IPS-NIHi11 (cell line): ENCODE data around the gene TIMM21.
A peak's percentile ranks its signal among the peaks of the same experiment; 100 is the strongest.

Experiments used
- DNase-seq: peaks from one replicate; pipeline ENCODE4 v3.0.0; 2012; ENCODE audit warnings: mixed read lengths, low spot score

TIMM21 gene, protein sequence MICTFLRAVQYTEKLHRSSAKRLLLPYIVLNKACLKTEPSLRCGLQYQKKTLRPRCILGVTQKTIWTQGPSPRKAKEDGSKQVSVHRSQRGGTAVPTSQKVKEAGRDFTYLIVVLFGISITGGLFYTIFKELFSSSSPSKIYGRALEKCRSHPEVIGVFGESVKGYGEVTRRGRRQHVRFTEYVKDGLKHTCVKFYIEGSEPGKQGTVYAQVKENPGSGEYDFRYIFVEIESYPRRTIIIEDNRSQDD

DNA sequence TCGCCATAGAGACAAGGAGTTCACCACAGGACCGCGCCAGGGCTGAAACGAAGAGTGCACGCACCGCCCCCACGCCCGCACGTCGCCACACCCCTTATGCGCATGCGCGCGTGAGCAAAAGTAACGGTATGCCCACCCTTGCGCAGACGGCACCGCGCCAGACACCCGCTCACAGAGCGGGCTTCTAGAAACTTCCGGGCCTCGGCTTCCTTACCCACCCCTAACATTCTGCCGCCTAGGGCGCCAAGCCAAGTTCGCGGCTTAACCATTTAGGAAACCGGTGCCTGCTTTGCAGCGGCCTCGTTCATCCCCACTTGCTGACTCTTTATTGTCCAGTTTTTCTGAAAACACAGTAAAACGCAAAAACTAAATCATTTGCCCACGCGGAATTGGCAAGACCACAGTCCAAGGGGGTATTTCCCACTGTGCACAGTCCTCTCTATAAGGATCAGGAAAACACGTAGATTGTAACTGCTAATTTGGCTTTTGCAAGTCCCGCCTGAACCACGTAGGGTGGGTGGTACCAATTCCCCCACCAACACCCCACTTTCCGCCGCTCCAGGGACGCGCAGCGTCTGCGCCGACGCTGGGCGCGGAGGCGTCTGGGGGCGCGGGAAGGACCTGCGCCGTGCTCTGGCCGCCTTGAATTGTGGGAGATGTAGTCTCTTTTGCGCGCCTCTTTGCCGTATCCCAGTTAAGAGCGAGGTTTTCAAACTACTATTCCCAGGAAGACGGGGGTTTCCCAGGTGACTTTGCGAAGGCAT is at the start of gene TIMM21, which contains the start of gene FBXO15:
Gene TIMM21, plus strand, starts transcription at position 745 of the 764 bp plus-strand sequence. CDS start 286 bp downstream, outside the sequence.
Gene FBXO15, minus strand, starts transcription at position 56 of the 764 bp plus-strand sequence. Its CDS starts 49 bp downstream, at position 7.
- DNase-seq, result peak; percentile 92

DNA sequence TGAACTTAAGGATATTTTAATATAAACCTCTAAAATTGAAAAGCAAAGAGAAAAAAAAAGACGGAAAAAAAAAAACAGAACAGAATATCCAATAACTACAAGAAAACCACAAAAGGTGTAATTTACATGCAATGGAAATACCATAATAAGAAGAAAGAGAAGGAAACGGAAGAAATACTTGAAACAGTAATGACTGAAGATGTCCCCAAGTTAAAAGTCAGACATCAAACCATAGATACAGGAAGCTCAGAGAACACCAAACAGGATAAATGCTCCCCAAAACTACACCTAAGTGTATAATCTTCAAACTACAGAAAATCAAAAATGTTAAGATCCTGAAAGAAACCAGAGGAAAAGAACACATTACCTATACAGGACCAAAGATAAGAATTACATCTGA is 39.9 kb upstream of the TIMM21 start:
- DNase-seq, result no peak

DNA sequence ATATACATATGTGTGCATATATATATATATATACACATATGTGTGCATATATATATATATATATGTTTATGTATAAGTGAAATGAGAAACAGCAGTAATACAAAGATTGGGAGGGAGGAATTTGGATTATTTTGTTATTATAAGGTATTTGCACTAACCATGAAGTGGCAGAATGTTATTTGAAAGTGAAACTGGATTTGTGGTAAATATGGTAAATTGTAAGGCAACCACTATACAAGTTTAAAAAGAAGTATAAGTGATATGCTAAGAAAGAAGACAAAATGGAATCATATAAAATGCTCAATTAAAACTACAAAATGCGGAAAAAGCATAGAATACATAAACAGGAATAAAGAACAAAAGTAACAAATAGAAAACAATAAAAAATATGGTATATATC is 38.2 kb upstream of the TIMM21 start:
- no peak for DNase-seq

DNA sequence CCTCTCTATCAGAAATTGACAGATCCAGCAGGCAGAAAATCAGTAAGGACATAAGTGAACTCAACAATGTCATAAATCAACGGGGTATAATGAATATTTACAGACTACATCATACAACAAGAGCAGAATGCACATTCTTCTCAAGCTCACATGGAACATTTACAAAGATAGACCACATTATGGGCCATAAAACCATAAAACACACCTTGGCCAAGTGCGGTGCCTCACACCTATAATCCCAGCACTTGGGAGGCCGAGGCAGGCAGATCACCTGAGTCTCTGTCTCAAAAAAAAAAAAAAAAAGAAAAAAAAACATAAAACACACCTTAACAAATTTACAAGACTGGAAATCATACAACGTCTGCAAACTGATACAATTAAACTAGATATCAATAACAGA is 37.3 kb upstream of the TIMM21 start:
- DNase-seq, result no peak

DNA sequence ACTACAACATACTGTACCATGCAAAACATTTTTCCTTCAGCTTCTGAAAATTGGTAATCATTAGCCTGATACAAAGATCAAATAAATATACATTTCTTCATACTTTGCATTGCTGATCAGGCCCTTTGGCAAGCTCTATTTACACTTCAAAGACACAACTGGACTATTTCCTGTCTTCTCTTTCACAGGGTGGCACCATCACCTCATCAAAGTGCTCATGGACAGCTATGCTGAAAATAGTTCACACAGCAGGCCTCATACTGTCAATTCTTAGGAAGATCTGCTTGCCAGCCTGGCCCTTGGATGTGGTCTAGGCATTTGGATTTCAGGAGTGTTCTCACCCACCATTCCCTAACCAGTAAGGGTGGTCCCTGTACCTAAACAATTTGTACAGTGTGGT is 34.6 kb upstream of the TIMM21 start:
- no peak for DNase-seq

DNA sequence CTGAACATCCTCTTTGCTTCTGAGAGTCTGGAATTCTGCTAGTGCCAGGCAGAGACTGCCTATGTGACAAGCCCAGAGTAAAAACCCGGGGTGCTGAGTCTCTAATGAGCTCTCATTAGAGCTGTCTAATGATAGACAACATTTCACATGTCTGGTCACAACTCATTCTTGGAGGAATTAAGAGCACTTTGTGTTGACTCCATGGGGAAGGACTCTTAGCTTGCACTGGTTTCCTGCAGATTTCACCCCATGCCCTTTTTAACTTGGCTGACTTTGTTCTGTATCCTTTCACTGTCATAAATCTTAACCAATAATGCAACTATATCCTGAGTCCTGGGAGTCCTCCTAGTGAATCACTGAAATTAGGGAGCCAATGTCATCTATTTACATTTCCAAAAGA is 34.2 kb upstream of the TIMM21 start:
- no peak for DNase-seq

DNA sequence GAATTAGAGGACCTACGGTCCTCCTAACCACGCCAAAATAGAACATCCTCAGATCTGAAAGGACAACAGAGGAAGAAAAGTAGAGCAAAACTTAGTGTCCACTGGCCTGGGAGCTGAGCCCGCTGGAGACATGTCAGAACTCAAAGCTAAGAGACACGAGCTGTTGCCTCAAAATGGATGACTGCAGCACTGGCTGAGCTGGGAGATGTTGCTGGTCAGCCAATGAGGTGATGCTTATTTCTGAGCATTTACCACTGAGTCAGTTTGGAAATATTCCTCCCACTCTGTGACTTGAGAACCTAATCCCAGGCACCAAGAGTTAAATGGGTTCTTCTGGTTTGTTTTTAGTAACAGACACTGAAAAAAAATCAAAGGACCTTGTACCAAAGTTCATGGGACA is 33.3 kb upstream of the TIMM21 start:
- DNase-seq, result no peak

DNA sequence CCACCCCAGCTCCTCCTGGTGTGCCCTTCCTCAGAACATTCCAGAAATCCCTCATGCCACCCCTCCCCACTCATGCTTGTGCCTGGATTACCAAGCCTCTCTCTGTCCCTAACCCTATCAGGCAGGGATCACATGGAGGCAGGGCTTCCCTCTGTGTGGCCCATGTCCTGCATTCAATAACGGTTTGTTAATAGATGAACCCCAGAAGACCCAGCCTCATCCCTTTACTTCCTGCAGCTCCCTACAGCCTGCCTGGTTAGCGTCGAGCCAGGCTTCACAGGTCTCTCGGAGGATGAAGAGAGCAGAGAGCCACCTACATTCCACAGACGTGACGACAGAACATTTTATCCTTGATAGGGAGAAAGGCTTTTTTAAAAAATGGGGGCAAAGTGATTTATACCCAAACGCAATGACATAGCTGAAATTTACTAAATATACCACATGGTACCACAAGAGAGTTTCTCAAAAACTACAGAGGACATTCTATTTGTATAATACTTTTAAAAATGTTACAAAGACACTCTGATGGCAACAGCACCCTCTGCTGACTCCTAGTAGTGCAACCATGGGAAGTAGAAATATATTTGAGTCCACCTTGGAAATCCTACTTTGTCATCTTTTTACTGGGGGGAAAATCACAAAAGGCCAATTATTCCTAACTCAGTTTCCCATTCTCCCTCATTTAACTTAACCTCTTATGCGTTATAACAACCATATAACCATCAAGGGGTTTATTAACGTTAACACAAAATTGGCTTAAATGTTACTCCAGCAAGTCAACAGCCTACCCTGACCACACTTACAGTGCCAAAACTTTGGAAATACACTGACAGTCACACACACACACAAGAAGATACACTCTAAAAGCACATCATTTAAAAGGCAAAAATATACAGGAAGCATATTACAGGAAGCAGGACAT is 31.4 kb upstream of the TIMM21 start:
- no peak for DNase-seq

DNA sequence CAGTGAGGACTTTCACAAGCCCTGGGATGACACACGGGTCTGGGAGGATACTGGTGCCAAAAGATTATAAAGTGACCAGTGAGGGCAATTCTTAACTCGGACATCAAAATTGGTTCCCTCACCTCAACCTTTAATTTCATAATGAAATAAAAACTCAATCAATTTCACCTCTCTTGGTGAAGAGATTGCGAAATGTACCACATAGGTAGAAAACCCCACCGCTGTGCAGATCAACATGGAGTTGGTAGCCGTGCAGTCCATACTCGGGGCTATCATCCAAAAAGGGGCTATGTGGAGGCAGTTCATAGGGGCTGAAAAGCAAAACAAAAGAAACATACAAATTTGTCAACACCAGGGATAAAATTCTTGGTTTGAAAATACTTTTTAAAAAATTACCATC is 25.1 kb upstream of the TIMM21 start:
- DNase-seq, result no peak

DNA sequence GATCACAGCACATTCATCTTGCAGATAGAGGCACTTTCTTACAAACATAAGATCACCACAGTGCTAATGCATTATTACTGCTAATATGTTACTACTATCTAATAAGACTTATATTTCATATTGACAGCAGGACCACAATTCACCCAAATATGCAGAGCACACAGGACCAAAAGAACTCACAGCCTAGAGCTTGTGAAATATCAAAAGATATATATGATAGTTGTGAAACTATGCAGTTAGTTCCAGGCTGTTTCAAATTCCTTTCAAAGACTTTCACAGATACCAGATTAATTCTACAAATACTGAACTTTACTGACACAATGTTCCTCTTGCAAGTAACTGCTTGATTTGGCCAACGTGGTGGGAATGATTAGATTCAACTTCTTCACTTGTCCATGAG is 23.7 kb upstream of the TIMM21 start:
- DNase-seq, result no peak

DNA sequence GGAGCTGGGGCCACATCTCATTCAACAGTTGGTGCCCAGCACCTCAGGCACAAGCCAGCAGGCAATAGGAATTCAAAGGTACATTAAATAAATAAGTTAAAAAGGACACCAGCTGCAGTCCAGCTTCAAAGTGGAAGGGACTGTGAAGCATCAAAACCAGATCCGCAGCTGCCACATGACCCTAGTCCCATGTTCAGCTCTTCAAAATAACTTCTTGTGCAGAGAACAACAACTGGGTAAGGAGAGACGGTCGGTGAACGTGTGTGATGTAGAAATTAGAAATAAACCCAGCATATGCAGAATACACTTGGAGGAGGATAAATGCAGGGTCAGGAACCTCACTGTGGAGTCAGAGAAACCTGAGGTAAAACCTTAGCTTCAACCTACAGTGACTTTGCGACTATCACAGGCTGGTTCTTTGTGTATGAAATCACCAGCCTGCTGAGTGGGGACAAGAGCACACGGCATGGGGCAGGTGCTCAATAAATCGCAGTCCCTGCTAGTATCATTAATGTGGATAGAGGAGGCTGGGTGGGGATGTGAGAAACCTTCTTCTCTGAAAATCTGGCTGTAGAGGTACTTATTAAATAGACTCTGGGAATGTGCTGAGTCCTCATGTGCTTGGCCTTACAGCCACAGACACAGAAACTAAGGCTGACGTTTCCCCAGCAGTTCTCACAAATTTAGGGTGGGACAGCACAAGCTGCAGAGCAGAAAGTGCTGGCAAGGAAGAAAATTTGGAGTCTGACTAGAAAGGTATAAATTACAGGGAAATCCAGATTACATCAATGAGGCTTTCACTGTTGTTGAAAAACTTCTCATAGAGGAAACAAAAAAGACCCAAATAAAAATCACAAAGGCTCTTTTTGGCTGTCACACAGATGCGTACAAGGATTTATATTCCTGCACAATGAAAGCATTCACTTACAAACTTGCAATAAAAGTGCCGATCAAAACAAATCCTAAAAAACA is 21.4 kb upstream of the TIMM21 start:
- no peak for DNase-seq

DNA sequence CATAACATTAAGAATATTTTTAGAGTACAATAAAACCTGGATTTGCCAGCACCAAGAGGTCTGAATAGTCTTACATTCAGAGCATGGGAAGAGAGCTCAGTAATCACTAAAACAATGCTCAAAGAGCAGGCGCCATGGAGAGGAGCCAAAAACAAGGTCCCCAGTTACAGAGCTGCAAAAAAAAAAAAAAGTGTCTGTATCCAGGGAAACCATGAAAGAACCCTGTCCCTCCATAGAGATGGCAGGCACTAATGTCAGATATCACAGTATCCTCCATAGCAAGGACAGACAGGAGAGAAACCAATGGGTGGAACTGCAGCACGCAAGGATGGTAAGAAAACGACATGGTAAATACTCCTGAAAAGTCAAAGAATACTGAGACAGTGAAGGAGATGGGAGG is 20.2 kb upstream of the TIMM21 start:
- no peak for DNase-seq

DNA sequence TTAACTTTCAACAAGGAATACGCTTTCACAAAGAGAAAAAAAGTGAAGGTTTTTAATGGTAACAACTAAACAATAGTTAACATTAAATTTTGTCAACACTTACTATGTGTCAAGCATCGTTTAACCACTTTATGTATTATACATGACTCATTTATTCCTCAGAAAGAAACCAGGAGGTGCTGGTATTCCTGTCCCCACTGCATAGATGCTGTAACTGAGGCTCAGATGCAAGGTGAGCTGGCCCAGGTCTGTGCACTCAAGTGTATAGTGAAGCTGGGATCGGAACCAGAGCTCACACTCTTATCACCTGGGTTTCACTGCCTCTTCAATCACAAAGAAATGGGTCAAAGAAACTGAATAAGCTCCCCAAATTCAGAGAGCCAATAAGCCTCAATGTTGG is 17.2 kb upstream of the TIMM21 start:
- DNase-seq, result no peak

DNA sequence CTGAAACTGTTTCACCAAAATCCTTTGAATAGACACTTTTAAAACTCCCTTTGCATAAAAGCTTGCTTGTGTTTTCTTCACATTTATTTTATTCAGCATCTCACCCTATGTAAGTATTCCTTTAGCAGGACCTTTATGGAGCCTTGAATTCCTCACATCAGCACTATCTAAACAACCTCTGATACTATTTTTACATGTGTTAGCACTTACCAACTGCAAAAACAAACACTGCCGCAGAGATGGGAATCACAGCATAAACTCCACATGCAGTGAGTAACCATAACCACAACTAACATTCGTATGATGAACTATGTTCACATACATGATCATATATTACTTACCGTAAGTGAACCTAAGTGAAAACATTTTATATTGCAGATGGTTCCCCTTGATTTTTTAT is 16.1 kb upstream of the TIMM21 start:
- DNase-seq, result no peak

DNA sequence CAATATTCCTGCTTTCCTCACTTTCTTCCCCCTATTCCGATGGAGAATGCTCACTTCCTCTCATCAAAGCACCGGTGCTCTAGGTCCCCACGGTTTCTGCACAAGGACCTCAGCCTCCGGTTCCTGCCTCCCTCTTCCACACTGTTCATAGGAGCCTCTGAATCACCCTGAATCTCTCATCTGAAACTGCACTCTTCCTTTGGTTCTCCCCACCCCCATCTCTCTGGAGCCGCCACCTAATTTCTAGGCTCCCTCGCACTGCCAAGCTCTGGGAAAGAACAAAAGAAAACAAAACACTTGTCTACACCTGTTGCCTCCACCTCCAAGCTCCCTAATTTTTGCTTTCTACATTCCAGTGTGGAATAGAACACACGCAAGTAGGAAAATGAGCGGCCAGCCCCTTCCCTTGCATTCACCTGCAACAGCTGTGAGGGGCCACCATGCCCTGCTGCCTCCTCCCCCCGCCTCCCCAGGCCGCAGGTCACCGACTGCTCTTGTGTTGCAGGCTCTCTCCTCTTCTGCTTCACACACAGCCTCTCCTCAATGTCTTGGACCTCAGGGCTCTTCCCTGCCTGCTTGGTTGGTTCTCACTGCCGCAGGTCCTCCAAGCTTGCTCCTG is 10.3 kb upstream of the TIMM21 start:
- DNase-seq, result no peak

DNA sequence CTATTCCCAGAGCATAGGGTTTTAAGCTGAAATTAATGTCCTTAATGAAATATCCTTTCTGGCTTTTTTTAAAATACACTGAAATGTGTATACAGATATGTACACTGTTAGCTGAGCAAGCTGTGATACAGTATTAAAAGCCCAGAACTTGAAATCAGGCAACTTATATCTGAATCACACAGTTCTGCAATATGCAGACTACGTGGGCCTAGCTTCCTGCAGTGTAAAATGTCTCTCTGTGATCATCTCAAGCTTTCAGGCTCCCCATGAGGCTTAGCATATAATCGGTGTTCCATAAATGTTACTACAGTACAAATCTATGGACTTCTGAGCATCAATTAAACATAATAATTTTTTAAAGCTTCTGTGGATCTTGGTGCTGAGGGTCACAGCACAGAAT is 8.9 kb upstream of the TIMM21 start:
- DNase-seq, result no peak

DNA sequence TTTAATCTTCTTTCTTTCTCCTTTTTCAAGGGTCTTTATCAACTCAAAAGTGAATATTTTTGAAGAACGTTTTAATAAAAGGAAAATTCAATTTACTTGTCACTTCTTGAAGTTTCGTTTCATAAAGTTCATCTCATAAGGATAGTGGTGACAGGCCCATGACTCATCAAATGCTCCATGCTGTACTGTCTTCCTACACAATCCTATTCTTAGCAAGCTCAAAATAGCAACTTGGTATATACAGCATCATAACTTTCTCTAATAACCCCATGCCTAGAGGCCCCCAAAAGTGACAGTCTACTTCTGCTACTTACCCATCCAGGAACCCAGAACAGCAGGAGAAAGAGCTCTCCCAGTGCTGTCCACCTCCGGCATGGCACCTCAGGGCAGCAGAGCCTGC is 8.4 kb upstream of the TIMM21 start:
- no peak for DNase-seq

DNA sequence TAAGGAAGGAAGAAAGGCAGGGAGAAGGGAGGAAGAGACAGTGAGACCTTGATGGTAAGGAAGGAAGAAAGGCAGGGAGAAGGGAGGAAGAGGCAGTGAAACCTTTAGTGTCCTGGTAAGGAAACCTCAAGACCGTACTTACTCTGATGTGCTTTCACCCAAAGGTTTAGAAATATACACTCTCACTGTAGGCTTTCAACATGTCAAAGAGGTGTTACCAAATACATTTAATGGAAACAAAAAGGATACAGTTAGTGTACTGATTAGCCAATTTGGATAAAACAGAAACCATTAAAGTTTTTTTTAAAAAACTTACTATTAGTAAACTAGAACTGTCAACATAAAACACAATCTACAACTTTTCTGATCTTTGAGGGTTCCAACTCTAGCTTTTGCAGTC is 7.7 kb upstream of the TIMM21 start:
- DNase-seq, result no peak

DNA sequence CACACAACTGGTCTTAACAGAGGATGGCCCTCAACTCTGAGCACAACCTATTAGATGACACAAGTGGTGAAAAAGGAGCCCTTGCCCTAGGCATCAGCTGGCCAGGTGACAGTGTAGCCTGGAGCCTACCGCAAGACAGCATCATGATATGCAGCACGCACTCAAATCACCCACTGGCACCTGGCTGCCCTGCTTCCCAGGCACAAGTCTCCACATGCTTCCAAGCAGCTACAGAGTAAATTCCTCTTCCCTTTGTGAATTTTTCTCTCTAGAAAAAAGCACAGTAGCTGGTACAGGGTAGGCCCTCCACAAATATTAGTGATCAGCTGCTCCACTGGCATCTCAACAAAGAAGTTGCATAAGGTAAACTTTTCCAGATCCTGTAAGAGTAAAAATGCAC is 6.7 kb upstream of the TIMM21 start:
- no peak for DNase-seq

DNA sequence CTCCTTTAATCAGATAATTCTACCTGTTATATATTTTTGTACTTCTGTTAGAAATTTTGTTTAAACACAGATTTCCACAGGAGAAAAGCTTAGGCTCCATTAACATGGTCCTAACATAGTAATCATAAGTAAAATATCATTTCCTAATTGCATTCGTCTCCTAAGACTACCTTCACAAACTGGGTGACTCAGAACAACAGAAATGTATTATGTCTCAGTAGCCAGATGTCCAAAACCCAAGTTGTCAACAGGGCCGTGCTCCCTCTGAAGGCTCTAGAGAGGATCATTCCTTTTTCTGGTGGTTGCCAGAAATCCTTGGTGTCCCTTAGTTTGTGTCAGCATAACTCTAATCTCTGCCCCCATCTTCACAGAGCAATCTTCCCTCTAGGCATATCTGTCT is 6.1 kb upstream of the TIMM21 start:
- DNase-seq, result no peak

DNA sequence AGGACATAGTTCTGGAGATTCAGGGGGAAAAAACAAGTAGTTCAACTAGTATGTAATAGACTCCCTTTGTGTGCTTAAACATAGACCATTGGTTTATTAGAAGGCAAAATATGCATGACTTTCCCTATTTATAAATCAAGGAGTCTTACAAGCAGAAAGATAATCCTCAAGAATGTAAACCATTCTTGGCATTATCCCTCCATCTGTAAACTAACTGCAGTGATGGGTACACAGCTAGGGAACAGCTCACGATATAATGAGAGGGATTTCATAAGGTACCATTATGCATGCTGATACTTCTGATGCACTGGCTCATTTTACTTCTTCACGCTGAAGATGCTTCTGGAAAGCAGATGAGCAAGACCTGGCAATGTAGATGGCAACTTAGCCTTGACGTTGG is 1.6 kb upstream of the TIMM21 start:
- DNase-seq, result no peak
